Measurements from ENCODE around the gene RPL10. TPM values are rescaled to one million over a fixed set of nuclear protein-coding genes. Genes with fewer than 3 reads are reported as not detected.
"Not testable (repeated sequence)": the region's sequence is repeated elsewhere in the genome, so short reads cannot be mapped to it uniquely, and the experiment has no call there.

Gene RPL10
- total RNA-seq, 1 experiment from 2014 or later: 3,401 TPM

DNA sequence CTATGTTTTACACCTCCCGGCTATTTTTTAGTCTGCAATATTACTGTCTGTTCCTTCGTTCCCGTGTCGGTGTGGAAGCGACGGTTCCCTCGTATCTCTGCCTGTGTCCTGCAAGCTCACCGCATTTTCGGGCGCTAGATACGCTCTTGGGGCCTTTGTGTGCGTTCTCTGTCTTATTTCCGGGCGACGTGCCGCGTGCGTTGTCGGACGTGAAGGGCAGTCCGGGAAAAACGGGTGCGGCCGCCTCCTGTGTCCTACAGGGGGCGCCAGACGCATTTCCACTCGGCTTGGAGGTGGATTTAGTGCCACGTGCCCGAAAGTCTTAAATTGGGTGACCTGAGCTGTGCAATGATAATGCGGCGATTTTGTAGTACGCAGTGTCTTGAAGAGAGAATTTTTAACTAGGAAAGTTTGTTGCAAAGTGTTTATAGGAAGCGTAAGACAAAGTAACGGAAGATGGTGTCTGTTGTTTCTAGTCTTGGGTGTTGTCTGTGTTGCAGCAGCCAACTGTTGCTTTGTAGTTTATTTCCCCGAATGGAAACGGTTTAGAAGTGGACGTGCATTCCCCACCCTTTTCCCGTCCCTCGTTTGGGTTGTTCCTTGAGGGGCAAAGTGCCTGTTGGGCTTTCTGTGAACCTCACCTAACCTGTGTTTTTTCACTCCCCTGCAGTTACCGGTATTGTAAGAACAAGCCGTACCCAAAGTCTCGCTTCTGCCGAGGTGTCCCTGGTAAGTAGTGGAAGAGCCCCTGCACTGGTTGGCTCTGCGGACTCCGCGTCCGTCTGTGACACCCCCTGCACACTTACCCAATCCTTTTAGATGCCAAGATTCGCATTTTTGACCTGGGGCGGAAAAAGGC lies 720 bp downstream of the RPL10 start:
- CTCF ChIA-PET: interaction anchor here (0.6 kb wide), 1 partner anchor 573 kb away, joined by 8 read pairs; no protein-coding TSS in a partner anchor
- intact Hi-C loops (cut with micrococcal nuclease): loop anchor here (10.0 kb wide), 1 partner anchor 56 kb away; the partner anchor contains the start of gene PLXNA3
- no peaks in the 10 kb centered on the region for H3K27me3 ChIP-seq (ENCODE audit: low read length)

DNA sequence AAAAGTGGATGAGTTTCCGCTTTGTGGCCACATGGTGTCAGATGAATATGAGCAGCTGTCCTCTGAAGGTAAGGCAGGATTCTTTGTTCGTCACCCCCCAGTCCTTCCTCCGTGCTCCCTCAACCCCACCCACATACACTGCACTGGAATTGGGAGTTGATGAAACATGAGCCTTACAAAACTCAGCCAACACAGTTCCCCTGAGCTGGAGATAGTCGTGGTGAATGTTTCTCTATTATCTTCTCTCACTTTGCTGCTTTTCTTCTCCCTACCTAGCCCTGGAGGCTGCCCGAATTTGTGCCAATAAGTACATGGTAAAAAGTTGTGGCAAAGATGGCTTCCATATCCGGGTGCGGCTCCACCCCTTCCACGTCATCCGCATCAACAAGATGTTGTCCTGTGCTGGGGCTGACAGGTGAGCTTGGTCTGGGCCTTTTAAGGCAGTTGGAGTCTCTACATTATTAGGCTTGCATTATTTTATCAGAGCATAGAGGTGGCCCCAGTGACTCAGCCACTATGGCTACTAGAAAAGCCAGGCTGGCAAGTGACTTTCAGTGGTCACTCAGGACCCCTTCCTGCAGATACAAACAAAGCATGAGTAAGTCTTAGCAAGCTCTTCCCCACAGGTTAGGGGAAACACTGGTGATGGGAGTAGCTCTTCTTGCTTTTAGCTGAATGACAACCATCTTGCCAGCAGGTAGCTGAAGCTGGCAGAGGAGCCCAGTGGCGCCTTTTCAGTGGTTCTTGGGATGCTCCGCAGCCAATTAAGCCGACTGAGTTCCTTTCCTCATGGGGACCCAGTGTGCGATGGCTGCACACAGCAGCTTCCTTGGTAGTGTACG lies 1.6 kb downstream of the RPL10 start:
- intact Hi-C loops (cut with micrococcal nuclease): loop anchor here (10.0 kb wide), 1 partner anchor 55 kb away; the partner anchor contains the start of gene PLXNA3
- peak overlapping the region; percentile 98 for H3K27ac ChIP-seq (ENCODE audit: low read length)
- ChIA-PET CTCF (no interaction called here), POLR2A (ENCODE audit: unreplicated experiment) (no interaction called here)
- H3K9me2 ChIP-seq (replicated peaks; ENCODE audit: low read length): no peaks in the 10 kb centered on the region
- H3K36me3 ChIP-seq (ENCODE audit: low read depth, low read length): peaks cover 25% of the 10 kb centered on the region
- TF ChIP-seq EZH2 (IDR thresholded peaks at IDR 0.05; ENCODE audit: low read length, unreplicated experiment) (no peak), EZH2phosphoT487 (IDR thresholded peaks at IDR 0.05; ENCODE audit: borderline replicate concordance, low read length) (no peak)
- TF ChIP-seq, protein P1, sequence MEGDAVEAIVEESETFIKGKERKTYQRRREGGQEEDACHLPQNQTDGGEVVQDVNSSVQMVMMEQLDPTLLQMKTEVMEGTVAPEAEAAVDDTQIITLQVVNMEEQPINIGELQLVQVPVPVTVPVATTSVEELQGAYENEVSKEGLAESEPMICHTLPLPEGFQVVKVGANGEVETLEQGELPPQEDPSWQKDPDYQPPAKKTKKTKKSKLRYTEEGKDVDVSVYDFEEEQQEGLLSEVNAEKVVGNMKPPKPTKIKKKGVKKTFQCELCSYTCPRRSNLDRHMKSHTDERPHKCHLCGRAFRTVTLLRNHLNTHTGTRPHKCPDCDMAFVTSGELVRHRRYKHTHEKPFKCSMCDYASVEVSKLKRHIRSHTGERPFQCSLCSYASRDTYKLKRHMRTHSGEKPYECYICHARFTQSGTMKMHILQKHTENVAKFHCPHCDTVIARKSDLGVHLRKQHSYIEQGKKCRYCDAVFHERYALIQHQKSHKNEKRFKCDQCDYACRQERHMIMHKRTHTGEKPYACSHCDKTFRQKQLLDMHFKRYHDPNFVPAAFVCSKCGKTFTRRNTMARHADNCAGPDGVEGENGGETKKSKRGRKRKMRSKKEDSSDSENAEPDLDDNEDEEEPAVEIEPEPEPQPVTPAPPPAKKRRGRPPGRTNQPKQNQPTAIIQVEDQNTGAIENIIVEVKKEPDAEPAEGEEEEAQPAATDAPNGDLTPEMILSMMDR (conservative IDR thresholded peaks at IDR 0.05; ENCODE audit: low read depth, low read length): no peak
- peak overlapping the region; percentile 90 for H3K4me3 ChIP-seq (ENCODE audit: low read length)
- no peak overlapping the region for H2AFZ ChIP-seq (ENCODE audit: low read length)
- no TSS peak for BruUV-seq (replicated peaks)
- H3F3A ChIP-seq (ENCODE audit: low read length, unreplicated experiment): peaks cover 22% of the 10 kb centered on the region
- peak overlapping the region; percentile 99 for H3K9ac ChIP-seq (ENCODE audit: low read length)
- no peaks in the 10 kb centered on the region for H3K9me3 ChIP-seq (ENCODE audit: low read length)
- H4K20me1 ChIP-seq (ENCODE audit: low read length): peaks cover 24% of the 10 kb centered on the region
- no peak for DNase-seq
- ATAC-seq: no peak
- H3K27me3 ChIP-seq (ENCODE audit: low read length): no peaks in the 10 kb centered on the region
- peak overlapping the region; percentile 97 for H3K4me2 ChIP-seq (ENCODE audit: low read length)
- peaks cover 12% of the 10 kb centered on the region; the same call in 1 of the 2 replicates for H3K4me1 ChIP-seq (ENCODE audit: insufficient read depth, low read length)
- H3K79me2 ChIP-seq (ENCODE audit: low read length): peaks cover 32% of the 10 kb centered on the region

More for the DNA sequence above, 720 bp downstream of the RPL10 start:
- ATAC-seq (peak; percentile 9), DNase-seq (peak; percentile 72)
- H3K27ac ChIP-seq (ENCODE audit: low read length): peak overlapping the region; percentile 98
- TF ChIP-seq, protein P1 (conservative IDR thresholded peaks at IDR 0.05; ENCODE audit: low read depth, low read length): peak; percentile 74
- no peak for TF ChIP-seq EZH2phosphoT487 (IDR thresholded peaks at IDR 0.05; ENCODE audit: borderline replicate concordance, low read length)
- peak overlapping the region; percentile 97 for H3K4me2 ChIP-seq (ENCODE audit: low read length)
- peaks cover 25% of the 10 kb centered on the region for H3K36me3 ChIP-seq (ENCODE audit: low read depth, low read length)
- H3K4me1 ChIP-seq (ENCODE audit: insufficient read depth, low read length): peaks cover 12% of the 10 kb centered on the region; the same call in 1 of the 2 replicates
- BruUV-seq (replicated peaks): TSS peak; percentile 73
- H3K9me3 ChIP-seq (ENCODE audit: low read length): no peaks in the 10 kb centered on the region
- POLR2A ChIA-PET (ENCODE audit: unreplicated experiment): interaction anchor here (0.6 kb wide), 1 partner anchor 116 kb away, joined by 3 read pairs; no protein-coding TSS in a partner anchor
- H3K4me3 ChIP-seq (ENCODE audit: low read length): peak overlapping the region; percentile 90
- peak overlapping the region; percentile 99 for H3K9ac ChIP-seq (ENCODE audit: low read length)
- no peaks in the 10 kb centered on the region for H3K9me2 ChIP-seq (replicated peaks; ENCODE audit: low read length)
- peaks cover 32% of the 10 kb centered on the region for H3K79me2 ChIP-seq (ENCODE audit: low read length)
- H4K20me1 ChIP-seq (ENCODE audit: low read length): peaks cover 24% of the 10 kb centered on the region
- H2AFZ ChIP-seq (ENCODE audit: low read length): no peak overlapping the region
- H3F3A ChIP-seq (ENCODE audit: low read length, unreplicated experiment): peaks cover 22% of the 10 kb centered on the region

DNA sequence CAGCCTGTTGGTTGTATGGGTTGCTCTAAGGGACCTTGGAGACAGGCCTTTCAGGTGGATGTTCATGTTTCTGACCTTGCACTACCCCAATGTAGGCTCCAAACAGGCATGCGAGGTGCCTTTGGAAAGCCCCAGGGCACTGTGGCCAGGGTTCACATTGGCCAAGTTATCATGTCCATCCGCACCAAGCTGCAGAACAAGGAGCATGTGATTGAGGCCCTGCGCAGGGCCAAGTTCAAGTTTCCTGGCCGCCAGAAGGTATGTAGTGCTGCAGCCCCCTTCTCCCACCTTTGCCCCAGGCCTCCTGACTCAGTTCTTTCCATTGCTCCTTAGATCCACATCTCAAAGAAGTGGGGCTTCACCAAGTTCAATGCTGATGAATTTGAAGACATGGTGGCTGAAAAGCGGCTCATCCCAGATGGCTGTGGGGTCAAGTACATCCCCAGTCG lies 2.2 kb downstream of the RPL10 start:
- DNase-seq; H3K9me3 ChIP-seq (ENCODE audit: low read length); H2AFZ ChIP-seq (ENCODE audit: low read length); H3K9ac ChIP-seq (ENCODE audit: low read length); H3K27ac ChIP-seq (ENCODE audit: low read length); H3K27me3 ChIP-seq (ENCODE audit: low read length); H3K9me2 ChIP-seq (replicated peaks; ENCODE audit: low read length); ATAC-seq; intact Hi-C loops (cut with micrococcal nuclease); CTCF ChIA-PET; POLR2A ChIA-PET (ENCODE audit: unreplicated experiment); BruUV-seq (replicated peaks): not testable (repeated sequence)
- Histone ChIP-seq H3K79me2 (ENCODE audit: low read length) (peaks cover 32% of the 10 kb centered on the region), H3K4me2 (ENCODE audit: low read length) (peak overlapping the region; percentile 97), H3K4me3 (ENCODE audit: low read length) (peak overlapping the region; percentile 90), H3K36me3 (ENCODE audit: low read depth, low read length) (peaks cover 25% of the 10 kb centered on the region), H3K4me1 (ENCODE audit: insufficient read depth, low read length) (peaks cover 12% of the 10 kb centered on the region; the same call in 1 of the 2 replicates), H4K20me1 (ENCODE audit: low read length) (peaks cover 24% of the 10 kb centered on the region), H3F3A (ENCODE audit: low read length, unreplicated experiment) (peaks cover 22% of the 10 kb centered on the region)

Data from PC-3 (cell line).